Liver (tissue), 9 donors: ENCODE data around the gene P2RX7. TPM values are rescaled to one million over a fixed set of nuclear protein-coding genes. Genes with fewer than 3 reads are reported as not detected.

Experiments
- DNase-seq: peaks from one replicate; pipeline ENCODE4 v3.0.0-alpha.2; 2017; ENCODE audit warnings: low spot score
- H3K27ac ChIP-seq, 2 donors: one replicate each; pipeline ENCODE4 v1.7.0; 2013; ENCODE audit warnings: inconsistent platforms in 2 of 2, low read length in 2 of 2, control low read depth in 1 of 2, low read depth in 1 of 2, mild to moderate bottlenecking in 1 of 2
- H3K27me3 ChIP-seq, 4 donors: one replicate each; pipeline versions ENCODE4 v1.6.1 to v1.7.0; 2013; ENCODE audit warnings: low read length in 3 of 4, inconsistent platforms in 1 of 4, mild to moderate bottlenecking in 1 of 4, moderate library complexity in 1 of 4; ENCODE audit not compliant: control insufficient read depth in 4 of 4, insufficient read depth in 4 of 4
- H3K36me3 ChIP-seq, 4 donors: one replicate each; pipeline versions ENCODE4 v1.6.1 to v1.7.0; 2013; ENCODE audit warnings: low read length in 3 of 4, mild to moderate bottlenecking in 3 of 4, low read depth in 1 of 4, moderate library complexity in 1 of 4; ENCODE audit not compliant: control insufficient read depth in 4 of 4, insufficient read depth in 3 of 4
- H3K4me1 ChIP-seq, 4 donors: one replicate each; pipeline versions ENCODE4 v1.6.1 to v1.7.0; 2013; ENCODE audit warnings: low read length in 3 of 4, mild to moderate bottlenecking in 3 of 4, moderate library complexity in 1 of 4; ENCODE audit not compliant: control insufficient read depth in 4 of 4, insufficient read depth in 4 of 4
- H3K4me3 ChIP-seq, 3 donors: one replicate each; pipeline versions ENCODE4 v1.6.1 to v1.7.0; 2013; ENCODE audit warnings: low read length in 3 of 3, control low read depth in 1 of 3, low read depth in 1 of 3, mild to moderate bottlenecking in 1 of 3
- H3K9ac ChIP-seq, 2 donors: one replicate each; pipeline ENCODE4 v1.7.0; 2013; ENCODE audit warnings: low read length in 2 of 2, mild to moderate bottlenecking in 2 of 2, moderate library complexity in 2 of 2, control low read depth in 1 of 2, low read depth in 1 of 2
- H3K9me3 ChIP-seq, 4 donors: one replicate each; pipeline versions ENCODE4 v1.6.1 to v1.7.0; 2013; ENCODE audit warnings: low read length in 3 of 4; ENCODE audit not compliant: control insufficient read depth in 4 of 4
- EGR1 ChIP-seq, 2 donors: IDR thresholded peaks; 2 replicates each; pipeline ENCODE4 v1.6.1; 2016 to 2018; ENCODE audit warnings: antibody characterized with exemption in 2 of 2, low read depth in 2 of 2
- FOXA1 ChIP-seq: IDR thresholded peaks from 2 replicates; pipeline ENCODE4 v1.6.1; 2016; ENCODE audit warnings: antibody characterized with exemption
- FOXA2 ChIP-seq: IDR thresholded peaks from 2 replicates; pipeline ENCODE4 v1.6.1; 2016; ENCODE audit warnings: antibody characterized with exemption
- GABPA ChIP-seq, 2 donors: IDR thresholded peaks in 1 of 2; conservative IDR thresholded peaks in 1 of 2; 2 replicates each; pipeline ENCODE4 v1.6.1; 2016; ENCODE audit warnings: antibody characterized with exemption in 2 of 2, mild to moderate bottlenecking in 1 of 2, moderate library complexity in 1 of 2
- HNF4A ChIP-seq, 2 donors: conservative IDR thresholded peaks; 2 replicates each; pipeline ENCODE4 v1.6.1; 2016; ENCODE audit warnings: antibody characterized with exemption in 2 of 2, mild to moderate bottlenecking in 2 of 2
- HNF4G ChIP-seq: IDR thresholded peaks from 2 replicates; pipeline ENCODE4 v1.6.1; 2016; ENCODE audit warnings: antibody characterized with exemption
- NR2F2 ChIP-seq: IDR thresholded peaks from 2 replicates; pipeline ENCODE4 v1.6.1; 2016; ENCODE audit warnings: antibody characterized with exemption
- RAD21 ChIP-seq, 2 donors: IDR thresholded peaks; 2 replicates each; pipeline ENCODE4 v1.6.1; 2016; ENCODE audit warnings: antibody characterized with exemption in 2 of 2, mild to moderate bottlenecking in 2 of 2
- RXRA ChIP-seq, 2 donors: IDR thresholded peaks; 2 replicates each; pipeline ENCODE4 v1.6.1; 2017 to 2018; ENCODE audit warnings: antibody characterized with exemption in 2 of 2, mild to moderate bottlenecking in 1 of 2
- SP1 ChIP-seq: IDR thresholded peaks from 2 replicates; pipeline ENCODE4 v1.6.1; 2018; ENCODE audit warnings: antibody characterized with exemption, mild to moderate bottlenecking
- TAF1 ChIP-seq: conservative IDR thresholded peaks from 2 replicates; pipeline ENCODE4 v1.6.1; 2016; ENCODE audit warnings: antibody characterized with exemption, mild to moderate bottlenecking
- YY1 ChIP-seq: IDR thresholded peaks from 2 replicates; pipeline ENCODE4 v1.6.1; 2016; ENCODE audit warnings: antibody characterized with exemption, mild to moderate bottlenecking
- WGBS: extraction: QIAGEN DNeasy Blood & Tissue Kit; methylation state at CpG from one replicate; pipeline ENCODE4 v1.1.7; 2013; 5-methylcytosine and 5-hydroxymethylcytosine counted together
- polyA plus RNA-seq, 2 donors: library from polyadenylated mRNA; stranded (reverse) in 1 of 2; unstranded in 1 of 2; fragments of 200-250 nt in 1 of 2; fragments of >200 nt in 1 of 2; fragmentation: Nextera tagmentation in 1 of 2; extraction: Ambion mirVana in 1 of 2; gene quantifications; one replicate each; pipeline versions ENCODE4 v1.2.1 to v1.2.3, GENCODE V29; 2013 to 2015
- total RNA-seq, 2 donors: library from RNA; depleted of rRNA; stranded (reverse); fragments of >200 nt; gene quantifications; one replicate each; pipeline ENCODE4 v1.2.3, GENCODE V29; 2014
- TF ChIP-seq, protein P1 (sequence below): fragments of 150-350 bp; IDR thresholded peaks from 2 replicates; pipeline ENCODE4 v1.5.1; 2017; ENCODE audit warnings: improper control_type of control experiment, low read depth, low read length; ENCODE audit not compliant: missing input control
- TF ChIP-seq, protein P2 (sequence below): IDR thresholded peaks from 2 replicates; pipeline ENCODE4 v1.6.1; 2016; ENCODE audit warnings: antibody characterized with exemption
- TF ChIP-seq, protein P3 (sequence below): IDR thresholded peaks from 2 replicates; pipeline ENCODE4 v1.6.1; 2016; ENCODE audit warnings: antibody characterized with exemption, mild to moderate bottlenecking
- donor health status: healthy.
- donor health status: healthy.
- donor health status: healthy.
- donor health status: healthy.
- donor health status: healthy.

Gene P2RX7
- total and polyA plus RNA-seq, 4 donors: 1.2 to 3.2 (median 2.2) TPM

DNA sequence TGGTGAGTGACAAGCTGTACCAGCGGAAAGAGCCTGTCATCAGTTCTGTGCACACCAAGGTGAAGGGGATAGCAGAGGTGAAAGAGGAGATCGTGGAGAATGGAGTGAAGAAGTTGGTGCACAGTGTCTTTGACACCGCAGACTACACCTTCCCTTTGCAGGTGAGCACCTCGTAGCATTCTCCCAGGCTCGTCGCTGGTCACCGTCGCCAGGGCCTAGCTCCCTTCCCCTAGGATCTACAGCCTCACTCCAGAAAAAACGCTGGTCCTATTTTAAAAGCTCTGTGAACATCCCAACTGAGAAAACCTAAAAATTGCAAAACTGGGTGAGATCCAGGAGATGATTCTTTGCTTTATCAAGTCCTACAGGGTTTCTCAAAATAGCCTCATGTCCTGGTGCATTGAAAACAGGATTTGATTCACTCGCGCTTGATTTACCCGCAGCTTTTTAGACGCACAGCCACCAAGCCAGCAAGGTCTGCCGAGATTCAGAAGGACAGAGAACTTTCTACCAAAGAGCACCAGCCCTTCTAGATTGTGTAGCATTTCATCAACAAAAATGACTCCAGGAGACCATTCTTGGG is 22.2 kb downstream of the P2RX7 start:
- Histone ChIP-seq H3K9ac (no peak overlapping the region), H3K4me3 (no peak overlapping the region), H3K36me3 (peaks cover 2 to 9% (median 3%) of the 10 kb centered on the region in 4 donors), H3K4me1 (no peaks in the 10 kb centered on the region), H3K27me3 (no peaks in the 10 kb centered on the region), H3K27ac (no peak overlapping the region), H3K9me3 (no peaks in the 10 kb centered on the region)
- 91% methylated on average over 14 of the region's 14 CpGs for WGBS
- DNase-seq: no peak
- no peak for TF ChIP-seq HNF4G
- no peak for TF ChIP-seq GABPA (IDR thresholded peaks at IDR 0.05 in 1 of 2, conservative IDR thresholded peaks at IDR 0.05 in 1 of 2)
- no peak for TF ChIP-seq HNF4A (conservative IDR thresholded peaks at IDR 0.05)
- TF ChIP-seq FOXA1: no peak
- TF ChIP-seq TAF1: no peak
- TF ChIP-seq RAD21 (IDR thresholded peaks at IDR 0.05): no peak
- TF ChIP-seq FOXA2: no peak

DNA sequence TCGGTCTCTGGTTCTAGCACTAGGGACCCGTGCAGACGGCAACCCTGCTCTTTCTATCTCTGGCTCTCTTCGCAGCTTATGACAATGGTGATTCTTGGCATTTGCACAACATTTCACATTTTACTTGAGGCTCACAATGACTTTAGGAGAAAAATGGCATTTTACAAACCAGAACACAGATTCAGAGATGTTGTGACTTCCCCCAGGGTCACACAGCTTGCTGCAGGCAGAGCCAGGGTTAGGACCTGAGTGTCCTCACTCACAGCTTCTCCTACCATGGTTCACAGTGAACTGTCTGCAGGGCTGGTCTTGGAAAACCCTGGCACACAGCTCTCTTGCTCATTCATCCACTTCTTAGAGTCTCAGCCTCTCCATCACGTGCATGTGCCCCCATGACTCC is 23.7 kb downstream of the P2RX7 start:
- Histone ChIP-seq H3K4me1 (no peaks in the 10 kb centered on the region), H3K9me3 (no peaks in the 10 kb centered on the region), H3K4me3 (no peak overlapping the region), H3K36me3 (peaks cover 2 to 14% (median 3%) of the 10 kb centered on the region in 4 donors), H3K27ac (no peak overlapping the region), H3K27me3 (no peaks in the 10 kb centered on the region), H3K9ac (no peak overlapping the region)
- TF ChIP-seq, protein P1, sequence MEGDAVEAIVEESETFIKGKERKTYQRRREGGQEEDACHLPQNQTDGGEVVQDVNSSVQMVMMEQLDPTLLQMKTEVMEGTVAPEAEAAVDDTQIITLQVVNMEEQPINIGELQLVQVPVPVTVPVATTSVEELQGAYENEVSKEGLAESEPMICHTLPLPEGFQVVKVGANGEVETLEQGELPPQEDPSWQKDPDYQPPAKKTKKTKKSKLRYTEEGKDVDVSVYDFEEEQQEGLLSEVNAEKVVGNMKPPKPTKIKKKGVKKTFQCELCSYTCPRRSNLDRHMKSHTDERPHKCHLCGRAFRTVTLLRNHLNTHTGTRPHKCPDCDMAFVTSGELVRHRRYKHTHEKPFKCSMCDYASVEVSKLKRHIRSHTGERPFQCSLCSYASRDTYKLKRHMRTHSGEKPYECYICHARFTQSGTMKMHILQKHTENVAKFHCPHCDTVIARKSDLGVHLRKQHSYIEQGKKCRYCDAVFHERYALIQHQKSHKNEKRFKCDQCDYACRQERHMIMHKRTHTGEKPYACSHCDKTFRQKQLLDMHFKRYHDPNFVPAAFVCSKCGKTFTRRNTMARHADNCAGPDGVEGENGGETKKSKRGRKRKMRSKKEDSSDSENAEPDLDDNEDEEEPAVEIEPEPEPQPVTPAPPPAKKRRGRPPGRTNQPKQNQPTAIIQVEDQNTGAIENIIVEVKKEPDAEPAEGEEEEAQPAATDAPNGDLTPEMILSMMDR: no peak
- TF ChIP-seq, protein P2, sequence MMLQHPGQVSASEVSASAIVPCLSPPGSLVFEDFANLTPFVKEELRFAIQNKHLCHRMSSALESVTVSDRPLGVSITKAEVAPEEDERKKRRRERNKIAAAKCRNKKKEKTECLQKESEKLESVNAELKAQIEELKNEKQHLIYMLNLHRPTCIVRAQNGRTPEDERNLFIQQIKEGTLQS: no peak
- TF ChIP-seq, protein P3, sequence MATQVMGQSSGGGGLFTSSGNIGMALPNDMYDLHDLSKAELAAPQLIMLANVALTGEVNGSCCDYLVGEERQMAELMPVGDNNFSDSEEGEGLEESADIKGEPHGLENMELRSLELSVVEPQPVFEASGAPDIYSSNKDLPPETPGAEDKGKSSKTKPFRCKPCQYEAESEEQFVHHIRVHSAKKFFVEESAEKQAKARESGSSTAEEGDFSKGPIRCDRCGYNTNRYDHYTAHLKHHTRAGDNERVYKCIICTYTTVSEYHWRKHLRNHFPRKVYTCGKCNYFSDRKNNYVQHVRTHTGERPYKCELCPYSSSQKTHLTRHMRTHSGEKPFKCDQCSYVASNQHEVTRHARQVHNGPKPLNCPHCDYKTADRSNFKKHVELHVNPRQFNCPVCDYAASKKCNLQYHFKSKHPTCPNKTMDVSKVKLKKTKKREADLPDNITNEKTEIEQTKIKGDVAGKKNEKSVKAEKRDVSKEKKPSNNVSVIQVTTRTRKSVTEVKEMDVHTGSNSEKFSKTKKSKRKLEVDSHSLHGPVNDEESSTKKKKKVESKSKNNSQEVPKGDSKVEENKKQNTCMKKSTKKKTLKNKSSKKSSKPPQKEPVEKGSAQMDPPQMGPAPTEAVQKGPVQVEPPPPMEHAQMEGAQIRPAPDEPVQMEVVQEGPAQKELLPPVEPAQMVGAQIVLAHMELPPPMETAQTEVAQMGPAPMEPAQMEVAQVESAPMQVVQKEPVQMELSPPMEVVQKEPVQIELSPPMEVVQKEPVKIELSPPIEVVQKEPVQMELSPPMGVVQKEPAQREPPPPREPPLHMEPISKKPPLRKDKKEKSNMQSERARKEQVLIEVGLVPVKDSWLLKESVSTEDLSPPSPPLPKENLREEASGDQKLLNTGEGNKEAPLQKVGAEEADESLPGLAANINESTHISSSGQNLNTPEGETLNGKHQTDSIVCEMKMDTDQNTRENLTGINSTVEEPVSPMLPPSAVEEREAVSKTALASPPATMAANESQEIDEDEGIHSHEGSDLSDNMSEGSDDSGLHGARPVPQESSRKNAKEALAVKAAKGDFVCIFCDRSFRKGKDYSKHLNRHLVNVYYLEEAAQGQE: no peak
- 94% methylated on average over 5 of the region's 5 CpGs for WGBS
- DNase-seq: no peak

DNA sequence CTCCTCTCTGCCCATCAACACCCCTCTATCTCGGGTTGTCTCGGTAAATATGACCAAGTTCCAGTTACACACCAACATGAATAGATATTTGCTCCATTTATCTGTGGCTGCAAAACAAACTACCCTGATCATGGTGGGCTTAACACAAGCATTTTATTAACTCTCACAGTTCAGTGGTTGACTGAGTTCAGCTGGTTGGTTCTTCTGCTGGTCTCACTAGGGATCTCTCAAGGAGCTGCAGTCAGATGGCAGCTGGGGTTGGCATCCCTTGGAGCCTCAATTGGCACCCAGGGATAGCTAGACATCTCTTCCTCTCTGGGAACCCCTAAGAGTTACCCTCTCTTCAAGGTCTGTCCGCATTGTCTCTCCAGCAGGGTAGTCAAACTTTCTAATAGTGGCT is 25.4 kb downstream of the P2RX7 start:
- peaks cover 2 to 17% (median 5%) of the 10 kb centered on the region in 4 donors for H3K36me3 ChIP-seq
- no peak for DNase-seq
- WGBS: 97% methylated on average over 3 of the region's 3 CpGs
- no peak overlapping the region for H3K27ac ChIP-seq
- H3K4me3 ChIP-seq: no peak overlapping the region
- no peaks in the 10 kb centered on the region for H3K27me3 ChIP-seq
- H3K4me1 ChIP-seq: no peaks in the 10 kb centered on the region
- no peaks in the 10 kb centered on the region for H3K9me3 ChIP-seq
- no peak overlapping the region for H3K9ac ChIP-seq
- TF ChIP-seq RAD21 (IDR thresholded peaks at IDR 0.05) (no peak), YY1 (no peak), EGR1 (IDR thresholded peaks at IDR 0.05; ENCODE audit: low read depth in 2 of 2) (no peak), SP1 (no peak), GABPA (IDR thresholded peaks at IDR 0.05 in 1 of 2, conservative IDR thresholded peaks at IDR 0.05 in 1 of 2) (no peak), HNF4G (no peak), RXRA (IDR thresholded peaks at IDR 0.05) (no peak), NR2F2 (no peak)
- TF ChIP-seq, protein P1: no peak
- TF ChIP-seq, protein P3: no peak
- TF ChIP-seq, protein P2: no peak
